Stimulated activated CD8-positive, alpha-beta memory T cell treated with anti-CD3 and anti-CD28 coated beads, Interleukin-7, amount 100 ng/mL, for 1 hour (primary cell): Measurements from ENCODE around the gene MUC2.

Source experiments
- DNase-seq, 2 donors: peaks; one replicate each; pipeline ENCODE4 v3.0.0-alpha.2; 2020; ENCODE audit warnings: low read depth in 2 of 2

Gene MUC2

GRCh38 chr11:1072116-1072820 lies 2.4 kb upstream of the MUC2 start:
- no peak for DNase-seq

DNA sequence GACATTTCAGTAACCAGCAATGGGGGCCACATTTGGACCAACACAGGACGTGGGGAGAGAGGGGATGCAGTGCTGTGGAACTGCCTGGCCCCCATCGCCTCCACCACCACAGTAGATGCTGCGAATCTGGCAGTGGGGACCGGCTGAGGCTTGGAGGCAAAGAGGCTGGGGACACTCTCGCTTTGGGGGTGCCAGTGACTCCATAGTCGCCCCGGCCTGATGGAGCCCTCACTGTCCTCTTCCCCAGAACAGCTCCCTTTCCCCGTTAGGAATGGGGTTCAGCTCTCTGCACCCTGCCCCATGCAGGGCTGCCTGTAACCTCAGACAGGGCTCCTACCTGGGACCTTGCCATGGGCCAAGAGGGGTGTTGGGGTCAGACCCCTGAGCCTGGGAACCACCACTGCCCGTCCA lies 1.8 kb upstream of the MUC2 start:
- no peak for DNase-seq

DNA sequence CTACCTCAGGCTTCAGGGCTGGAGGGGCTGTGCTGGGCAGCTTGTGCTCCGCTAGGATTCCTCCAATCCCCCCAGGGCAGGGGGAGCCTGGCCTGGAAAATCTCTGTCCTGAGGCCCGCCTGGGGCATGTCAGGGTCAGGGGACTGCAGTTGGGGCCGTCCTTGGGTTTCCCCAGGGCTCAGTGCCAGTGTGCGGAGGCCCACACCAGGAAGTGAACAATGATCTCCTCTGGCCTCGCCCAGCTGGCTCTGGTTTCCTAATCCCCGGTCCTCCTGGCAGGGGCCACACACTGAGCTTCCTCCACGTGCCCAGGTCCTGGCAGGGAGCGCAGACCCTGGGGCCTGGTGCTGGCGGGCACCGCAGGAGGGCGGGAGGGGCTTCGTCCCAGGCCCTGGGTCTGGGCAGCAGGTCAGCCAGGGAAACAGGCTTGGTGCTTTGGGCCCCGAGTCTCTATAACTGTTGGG lies 1.4 kb upstream of the MUC2 start:
- DNase-seq, result no peak

GRCh38 chr11:1073851-1074243 lies 827 bp upstream of the MUC2 start:
- DNase-seq, result no peak

- DNase-seq, result no peak
Observed at GRCh38 chr11:1075341-1075911, 752 bp downstream of the MUC2 start.

- no peak for DNase-seq
Observed at GRCh38 chr11:1076061-1076665, 1.5 kb downstream of the MUC2 start.

DNA sequence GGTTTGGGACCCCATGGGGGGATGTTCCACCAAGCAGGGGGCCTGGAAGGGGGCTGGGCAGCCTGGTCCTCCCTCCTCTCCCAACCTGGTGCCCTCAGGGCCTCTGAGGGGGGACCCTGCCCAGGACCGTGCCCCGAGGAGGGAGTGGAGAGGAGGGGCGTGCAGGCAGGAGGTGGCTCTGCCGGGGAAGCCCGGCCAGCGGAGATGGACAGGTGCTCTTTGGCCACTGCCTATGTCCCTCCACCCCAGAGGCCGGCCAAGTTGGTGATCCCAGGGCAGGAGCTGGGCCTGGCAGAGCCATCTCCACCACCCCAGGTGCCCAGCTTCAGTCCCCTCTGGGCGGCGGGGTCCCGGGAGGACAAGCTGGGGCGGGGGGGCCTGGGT lies 2.4 kb downstream of the MUC2 start:
- no peak for DNase-seq

DNA sequence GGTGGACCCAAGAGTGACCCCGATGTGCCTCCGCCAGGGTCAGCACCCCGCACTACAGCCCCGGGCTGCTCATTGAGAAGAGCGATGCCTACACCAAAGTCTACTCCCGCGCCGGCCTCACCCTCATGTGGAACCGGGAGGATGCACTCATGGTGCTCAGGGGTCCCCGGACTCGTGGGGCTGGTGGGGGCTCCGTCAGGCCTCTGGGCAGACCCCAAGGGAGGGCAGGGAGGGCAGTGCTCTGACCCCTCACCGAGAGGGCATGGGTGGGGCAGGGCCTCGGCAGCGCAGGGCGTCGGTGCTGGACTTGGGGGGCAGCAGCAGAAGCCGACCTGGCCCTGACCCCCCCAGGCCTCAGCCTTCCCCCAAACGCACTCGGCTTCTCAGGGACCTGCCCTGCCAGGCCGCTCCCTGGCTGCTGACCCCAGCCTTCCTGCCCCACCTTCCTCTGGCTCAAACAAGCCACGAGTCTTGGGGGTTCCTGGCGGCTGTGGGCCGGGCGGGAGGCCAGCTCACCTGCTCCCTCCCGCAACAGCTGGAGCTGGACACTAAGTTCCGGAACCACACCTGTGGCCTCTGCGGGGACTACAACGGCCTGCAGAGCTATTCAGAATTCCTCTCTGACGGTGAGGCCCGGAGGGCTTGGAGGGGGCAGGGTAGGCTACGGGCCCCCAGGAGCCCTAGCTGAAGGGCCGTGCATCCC lies 2.9 kb downstream of the MUC2 start:
- DNase-seq, result no peak

DNA sequence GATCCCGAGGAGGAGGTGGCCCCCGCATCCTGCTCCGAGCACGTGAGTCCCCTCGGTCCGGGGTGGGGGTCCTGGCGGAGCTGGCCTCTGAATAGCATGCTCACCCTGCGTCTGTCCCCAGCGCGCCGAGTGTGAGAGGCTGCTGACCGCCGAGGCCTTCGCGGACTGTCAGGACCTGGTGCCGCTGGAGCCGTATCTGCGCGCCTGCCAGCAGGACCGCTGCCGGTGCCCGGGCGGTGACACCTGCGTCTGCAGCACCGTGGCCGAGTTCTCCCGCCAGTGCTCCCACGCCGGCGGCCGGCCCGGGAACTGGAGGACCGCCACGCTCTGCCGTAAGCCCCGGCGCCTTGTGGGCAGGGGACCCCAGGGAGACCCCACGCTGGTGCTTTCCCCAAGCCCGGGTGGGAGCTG lies 3.5 kb downstream of the MUC2 start:
- no peak for DNase-seq

GRCh38 chr11:1081601-1082311 lies 7.1 kb downstream of the MUC2 start:
- DNase-seq, result no peak

GRCh38 chr11:1082346-1082727 lies 7.7 kb downstream of the MUC2 start:
- no peak for DNase-seq

- DNase-seq, result no peak
Observed at GRCh38 chr11:1082728-1083620, 8.3 kb downstream of the MUC2 start.

- no peak for DNase-seq
Observed at GRCh38 chr11:1083621-1084551, 9.2 kb downstream of the MUC2 start.

GRCh38 chr11:1084561-1085439 lies 10.1 kb downstream of the MUC2 start:
- no peak for DNase-seq

DNA sequence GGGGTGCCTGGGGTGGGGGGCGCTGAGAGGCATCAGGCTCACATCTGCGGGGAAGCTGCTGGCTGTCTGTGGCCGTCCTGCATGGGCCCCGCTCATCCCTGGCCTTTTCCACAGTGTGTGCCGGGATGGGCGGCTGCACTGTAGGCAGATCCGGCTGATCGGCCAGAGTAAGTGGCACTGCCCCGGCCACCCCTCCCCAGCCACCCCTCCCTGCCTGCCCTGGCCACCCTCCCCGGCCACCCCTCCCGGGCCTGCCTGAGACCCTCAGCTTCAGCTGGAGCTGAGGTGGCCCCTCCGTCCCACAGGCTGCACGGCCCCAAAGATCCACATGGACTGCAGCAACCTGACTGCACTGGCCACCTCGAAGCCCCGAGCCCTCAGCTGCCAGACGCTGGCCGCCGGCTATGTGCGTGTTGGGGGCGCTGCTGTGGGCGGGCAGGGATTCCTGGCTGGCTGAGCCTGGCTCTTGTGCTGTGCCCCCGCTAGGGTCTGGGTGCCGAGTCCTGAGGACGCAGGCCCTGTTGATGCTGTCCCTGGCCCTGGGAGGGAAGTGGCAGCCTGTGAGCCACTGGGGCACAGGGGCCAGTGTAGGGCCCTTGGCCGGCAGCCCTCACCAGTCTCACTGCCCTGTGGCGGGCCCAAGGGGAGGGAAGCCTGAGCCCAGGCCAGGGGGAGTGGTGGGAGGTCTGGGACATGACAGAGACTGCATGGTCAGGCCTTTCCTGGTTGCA lies 10.9 kb downstream of the MUC2 start:
- no peak for DNase-seq

DNA sequence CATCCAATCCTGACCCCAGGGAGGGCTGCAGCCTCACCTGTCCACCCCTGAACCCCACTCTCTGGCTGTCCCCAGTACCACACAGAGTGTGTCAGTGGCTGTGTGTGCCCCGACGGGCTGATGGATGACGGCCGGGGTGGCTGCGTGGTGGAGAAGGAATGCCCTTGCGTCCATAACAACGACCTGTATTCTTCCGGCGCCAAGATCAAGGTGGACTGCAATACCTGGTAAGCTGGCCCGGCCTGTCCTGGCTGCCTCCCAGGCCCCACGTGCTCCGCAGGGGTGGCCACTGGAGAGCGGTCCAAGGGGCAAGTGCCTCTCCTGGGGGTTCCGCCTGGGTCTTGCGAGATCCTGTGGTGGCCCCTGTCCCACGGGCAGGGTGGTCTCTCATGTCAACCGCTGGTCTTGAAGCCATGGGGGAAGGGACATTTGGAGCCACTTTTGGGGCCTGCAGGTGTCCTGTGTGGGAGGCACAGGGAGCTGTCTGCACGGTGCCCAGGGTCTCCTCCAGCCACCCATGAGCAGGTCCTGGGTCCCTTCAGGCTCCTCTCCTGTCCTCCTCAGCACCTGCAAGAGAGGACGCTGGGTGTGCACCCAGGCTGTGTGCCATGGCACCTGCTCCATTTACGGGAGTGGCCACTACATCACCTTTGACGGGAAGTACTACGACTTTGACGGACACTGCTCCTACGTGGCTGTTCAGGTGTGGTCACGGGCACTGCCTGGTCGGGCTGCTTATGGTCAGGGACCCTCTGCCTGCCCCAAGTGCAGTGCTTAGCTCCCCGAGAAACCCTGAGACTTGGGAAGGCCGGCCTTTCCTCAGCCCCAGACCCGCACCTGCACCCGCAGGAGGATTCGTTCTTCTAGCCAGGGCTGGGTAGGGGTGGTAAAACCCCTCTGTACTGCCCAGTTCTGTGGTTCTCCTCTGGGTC lies 11.8 kb downstream of the MUC2 start:
- no peak for DNase-seq

DNA sequence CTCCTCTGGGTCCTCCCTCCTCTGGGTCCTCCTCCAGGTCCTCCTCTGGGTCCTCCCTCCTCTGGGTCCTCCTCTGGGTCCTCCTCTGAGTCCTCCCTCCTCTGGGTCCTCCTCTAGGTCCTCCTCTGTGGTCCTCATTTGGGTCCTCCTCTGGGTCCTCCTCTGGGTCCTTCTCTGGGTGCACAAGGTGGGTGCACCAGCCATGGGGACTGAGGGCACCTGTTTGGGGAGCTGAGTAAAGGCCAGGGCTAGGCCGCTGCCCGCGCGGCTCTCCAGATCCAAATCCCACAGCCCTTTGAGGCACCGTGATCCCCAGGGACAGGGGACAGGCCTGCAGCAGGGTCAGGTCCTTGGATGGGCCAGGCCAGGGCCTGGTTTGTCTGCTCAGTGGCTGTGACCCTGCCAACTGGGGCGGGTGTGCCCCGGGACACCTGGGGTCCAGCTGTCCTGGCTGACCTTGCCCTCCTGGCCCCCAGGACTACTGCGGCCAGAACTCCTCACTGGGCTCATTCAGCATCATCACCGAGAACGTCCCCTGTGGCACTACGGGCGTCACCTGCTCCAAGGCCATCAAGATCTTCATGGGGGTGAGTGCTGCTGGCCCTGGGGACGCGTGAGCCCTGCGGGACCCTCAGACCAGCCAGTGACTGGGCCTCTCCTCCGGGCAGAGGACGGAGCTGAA lies 12.7 kb downstream of the MUC2 start:
- DNase-seq, result no peak
